Ascending aorta (tissue), 2 donors: Measurements from ENCODE around the gene MYO9A. TPM values are rescaled to one million over a fixed set of nuclear protein-coding genes. Genes with fewer than 3 reads are reported as not detected.

Source experiments
- DNase-seq, 2 donors: peaks; one replicate each; pipeline ENCODE4 v3.0.0-alpha.2; 2019; ENCODE audit warnings: low spot score in 2 of 2
- H3K27ac ChIP-seq, 2 donors: fragments of 200-600 bp; sonication (generic); one replicate each; pipeline ENCODE4 v1.5.1; 2016 to 2017; ENCODE audit warnings: mild to moderate bottlenecking in 1 of 2
- H3K27me3 ChIP-seq: fragments of 200-600 bp; sonication (generic); one replicate; pipeline ENCODE4 v1.5.1; 2017
- H3K36me3 ChIP-seq, 2 donors: fragments of 200-600 bp; sonication (generic); one replicate each; pipeline ENCODE4 v1.5.1; 2016
- H3K4me1 ChIP-seq, 2 donors: fragments of 200-600 bp; sonication (generic); one replicate each; pipeline ENCODE4 v1.5.1; 2016 to 2017; ENCODE audit warnings: mild to moderate bottlenecking in 1 of 2
- H3K4me3 ChIP-seq, 2 donors: fragments of 200-600 bp; sonication (generic); one replicate each; pipeline ENCODE4 v1.5.1; 2016 to 2017; ENCODE audit warnings: mild to moderate bottlenecking in 1 of 2
- H3K9me3 ChIP-seq, 2 donors: fragments of 200-600 bp; sonication (generic); one replicate each; pipeline ENCODE4 v1.5.1; 2016
- CTCF ChIP-seq, 3 experiments: fragments of 200-600 bp in 2 of 3; fragments of 450-650 bp in 1 of 3; sonication (generic) in 2 of 3; IDR thresholded peaks; one replicate each; pipeline ENCODE4 v1.5.1; 2016 to 2019; ENCODE audit warnings: antibody characterized with exemption in 3 of 3, mild to moderate bottlenecking in 1 of 3, moderate library complexity in 1 of 3
- intact Hi-C: fragments of 100-400 bp; cut with DNase I; formaldehyde crosslinking; loops from one replicate; pipeline ENCODE4 v1.15.1; 2023
- total RNA-seq: library from RNA; depleted of rRNA; stranded (reverse); fragments of >200 nt; gene quantifications from one replicate; pipeline ENCODE4 v1.1.0, GENCODE V29; 2016

Gene MYO9A
- total RNA-seq, 1 donor from 2014 or later: 128 TPM

- Histone ChIP-seq H3K27me3 (no peaks in the 10 kb centered on the region), H3K36me3 (peaks cover 0 to 8% of the 10 kb centered on the region in 2 donors), H3K4me1 (no peaks in the 10 kb centered on the region), H3K27ac (no peak overlapping the region), H3K9me3 (no peaks in the 10 kb centered on the region), H3K4me3 (no peak overlapping the region)
- intact Hi-C loops: no loop called here
- DNase-seq: no peak
- TF ChIP-seq CTCF (IDR thresholded peaks at IDR 0.05): no peak
Observed at GRCh38 chr15:72141171-72142084, 23.5 kb upstream of the MYO9A start.

- TF ChIP-seq CTCF (IDR thresholded peaks at IDR 0.05): no peak
- Histone ChIP-seq H3K36me3 (peaks cover 0 to 8% of the 10 kb centered on the region in 2 donors), H3K9me3 (no peaks in the 10 kb centered on the region), H3K4me1 (no peaks in the 10 kb centered on the region), H3K27ac (no peak overlapping the region), H3K27me3 (no peaks in the 10 kb centered on the region), H3K4me3 (no peak overlapping the region)
- DNase-seq: no peak
- intact Hi-C loops: no loop called here
Observed at GRCh38 chr15:72140088-72140487, 22.1 kb upstream of the MYO9A start.

GRCh38 chr15:72139667-72140066, 21.7 kb upstream of the MYO9A start:
- Histone ChIP-seq H3K27me3 (no peaks in the 10 kb centered on the region), H3K9me3 (no peaks in the 10 kb centered on the region), H3K36me3 (peaks cover 0 to 8% of the 10 kb centered on the region in 2 donors), H3K4me1 (no peaks in the 10 kb centered on the region), H3K27ac (no peak overlapping the region), H3K4me3 (no peak overlapping the region)
- TF ChIP-seq CTCF (IDR thresholded peaks at IDR 0.05): no peak
- intact Hi-C loops: no loop called here
- DNase-seq: no peak

- Histone ChIP-seq H3K9me3 (no peaks in the 10 kb centered on the region), H3K27me3 (no peaks in the 10 kb centered on the region), H3K36me3 (peaks cover 0 to 8% of the 10 kb centered on the region in 2 donors), H3K4me3 (no peak overlapping the region), H3K27ac (no peak overlapping the region), H3K4me1 (no peaks in the 10 kb centered on the region)
- TF ChIP-seq CTCF (IDR thresholded peaks at IDR 0.05): no peak
- DNase-seq: no peak
- intact Hi-C loops: no loop called here
Observed at GRCh38 chr15:72136170-72137051, 18.5 kb upstream of the MYO9A start.

GRCh38 chr15:72135719-72136118, 17.8 kb upstream of the MYO9A start:
- intact Hi-C loops: no loop called here
- H3K27me3 ChIP-seq: no peaks in the 10 kb centered on the region
- no peak overlapping the region for H3K27ac ChIP-seq
- no peak for TF ChIP-seq CTCF (IDR thresholded peaks at IDR 0.05)
- no peaks in the 10 kb centered on the region for H3K9me3 ChIP-seq
- H3K4me1 ChIP-seq: no peaks in the 10 kb centered on the region
- peaks cover 0 to 8% of the 10 kb centered on the region in 2 donors for H3K36me3 ChIP-seq
- H3K4me3 ChIP-seq: no peak overlapping the region
- no peak for DNase-seq
